Measurements from ENCODE around the gene BICDL2.
"Not testable (repeated sequence)": the region's sequence is repeated elsewhere in the genome, so short reads cannot be mapped to it uniquely, and the experiment has no call there.

GRCh38 chr16:3072148-3072547, 35.4 kb upstream of the BICDL2 start:
- not testable (repeated sequence) for TF ChIP-seq CTCF (conservative IDR thresholded peaks at IDR 0.05; ENCODE audit: low read length); EZH2phosphoT487 (IDR thresholded peaks at IDR 0.05; ENCODE audit: borderline replicate concordance)

Measured in Loucy (cell line).